Liver (tissue), 9 donors: ENCODE measurements around the gene CABYR. TPM values are rescaled to one million over a fixed set of nuclear protein-coding genes. Genes with fewer than 3 reads are reported as not detected.

Experiments used
- DNase-seq: peaks from one replicate; pipeline ENCODE4 v3.0.0-alpha.2; 2017; ENCODE audit warnings: low spot score
- H3K27ac ChIP-seq, 2 donors: one replicate each; pipeline ENCODE4 v1.7.0; 2013; ENCODE audit warnings: inconsistent platforms in 2 of 2, low read length in 2 of 2, control low read depth in 1 of 2, low read depth in 1 of 2, mild to moderate bottlenecking in 1 of 2
- H3K27me3 ChIP-seq, 4 donors: one replicate each; pipeline versions ENCODE4 v1.6.1 to v1.7.0; 2013; ENCODE audit warnings: low read length in 3 of 4, inconsistent platforms in 1 of 4, mild to moderate bottlenecking in 1 of 4, moderate library complexity in 1 of 4; ENCODE audit not compliant: control insufficient read depth in 4 of 4, insufficient read depth in 4 of 4
- H3K36me3 ChIP-seq, 4 donors: one replicate each; pipeline versions ENCODE4 v1.6.1 to v1.7.0; 2013; ENCODE audit warnings: low read length in 3 of 4, mild to moderate bottlenecking in 3 of 4, low read depth in 1 of 4, moderate library complexity in 1 of 4; ENCODE audit not compliant: control insufficient read depth in 4 of 4, insufficient read depth in 3 of 4
- H3K4me1 ChIP-seq, 4 donors: one replicate each; pipeline versions ENCODE4 v1.6.1 to v1.7.0; 2013; ENCODE audit warnings: low read length in 3 of 4, mild to moderate bottlenecking in 3 of 4, moderate library complexity in 1 of 4; ENCODE audit not compliant: control insufficient read depth in 4 of 4, insufficient read depth in 4 of 4
- H3K4me3 ChIP-seq, 3 donors: one replicate each; pipeline versions ENCODE4 v1.6.1 to v1.7.0; 2013; ENCODE audit warnings: low read length in 3 of 3, control low read depth in 1 of 3, low read depth in 1 of 3, mild to moderate bottlenecking in 1 of 3
- H3K9ac ChIP-seq, 2 donors: one replicate each; pipeline ENCODE4 v1.7.0; 2013; ENCODE audit warnings: low read length in 2 of 2, mild to moderate bottlenecking in 2 of 2, moderate library complexity in 2 of 2, control low read depth in 1 of 2, low read depth in 1 of 2
- H3K9me3 ChIP-seq, 4 donors: one replicate each; pipeline versions ENCODE4 v1.6.1 to v1.7.0; 2013; ENCODE audit warnings: low read length in 3 of 4; ENCODE audit not compliant: control insufficient read depth in 4 of 4
- ATF3 ChIP-seq: IDR thresholded peaks from 2 replicates; pipeline ENCODE4 v1.6.1; 2016; ENCODE audit warnings: antibody characterized with exemption
- CTCF ChIP-seq: fragments of 150-350 bp; IDR thresholded peaks from 2 replicates; pipeline ENCODE4 v1.5.1; 2017; ENCODE audit warnings: improper control_type of control experiment, low read depth, low read length; ENCODE audit not compliant: missing input control
- EGR1 ChIP-seq, 2 donors: IDR thresholded peaks; 2 replicates each; pipeline ENCODE4 v1.6.1; 2016 to 2018; ENCODE audit warnings: antibody characterized with exemption in 2 of 2, low read depth in 2 of 2
- FOXA1 ChIP-seq: IDR thresholded peaks from 2 replicates; pipeline ENCODE4 v1.6.1; 2016; ENCODE audit warnings: antibody characterized with exemption
- GABPA ChIP-seq, 2 donors: IDR thresholded peaks in 1 of 2; conservative IDR thresholded peaks in 1 of 2; 2 replicates each; pipeline ENCODE4 v1.6.1; 2016; ENCODE audit warnings: antibody characterized with exemption in 2 of 2, mild to moderate bottlenecking in 1 of 2, moderate library complexity in 1 of 2
- HNF4A ChIP-seq, 2 donors: conservative IDR thresholded peaks; 2 replicates each; pipeline ENCODE4 v1.6.1; 2016; ENCODE audit warnings: antibody characterized with exemption in 2 of 2, mild to moderate bottlenecking in 2 of 2
- HNF4G ChIP-seq: IDR thresholded peaks from 2 replicates; pipeline ENCODE4 v1.6.1; 2016; ENCODE audit warnings: antibody characterized with exemption
- JUND ChIP-seq, 2 donors: IDR thresholded peaks; 2 replicates each; pipeline ENCODE4 v1.6.1; 2016; ENCODE audit warnings: antibody characterized with exemption in 2 of 2
- MAX ChIP-seq: IDR thresholded peaks from 2 replicates; pipeline ENCODE4 v1.6.1; 2016; ENCODE audit warnings: antibody characterized with exemption
- NR2F2 ChIP-seq: IDR thresholded peaks from 2 replicates; pipeline ENCODE4 v1.6.1; 2016; ENCODE audit warnings: antibody characterized with exemption
- RAD21 ChIP-seq, 2 donors: IDR thresholded peaks; 2 replicates each; pipeline ENCODE4 v1.6.1; 2016; ENCODE audit warnings: antibody characterized with exemption in 2 of 2, mild to moderate bottlenecking in 2 of 2
- REST ChIP-seq: IDR thresholded peaks from 2 replicates; pipeline ENCODE4 v1.6.1; 2016; ENCODE audit warnings: antibody characterized with exemption, mild to moderate bottlenecking
- RXRA ChIP-seq, 2 donors: IDR thresholded peaks; 2 replicates each; pipeline ENCODE4 v1.6.1; 2017 to 2018; ENCODE audit warnings: antibody characterized with exemption in 2 of 2, mild to moderate bottlenecking in 1 of 2
- SP1 ChIP-seq: IDR thresholded peaks from 2 replicates; pipeline ENCODE4 v1.6.1; 2018; ENCODE audit warnings: antibody characterized with exemption, mild to moderate bottlenecking
- TAF1 ChIP-seq: conservative IDR thresholded peaks from 2 replicates; pipeline ENCODE4 v1.6.1; 2016; ENCODE audit warnings: antibody characterized with exemption, mild to moderate bottlenecking
- ZBTB33 ChIP-seq: IDR thresholded peaks from 2 replicates; pipeline ENCODE4 v1.6.1; 2016; ENCODE audit warnings: antibody characterized with exemption
- WGBS: extraction: QIAGEN DNeasy Blood & Tissue Kit; methylation state at CpG from one replicate; pipeline ENCODE4 v1.1.7; 2013; 5-methylcytosine and 5-hydroxymethylcytosine counted together
- polyA plus RNA-seq, 2 donors: library from polyadenylated mRNA; stranded (reverse) in 1 of 2; unstranded in 1 of 2; fragments of 200-250 nt in 1 of 2; fragments of >200 nt in 1 of 2; fragmentation: Nextera tagmentation in 1 of 2; extraction: Ambion mirVana in 1 of 2; gene quantifications; one replicate each; pipeline versions ENCODE4 v1.2.1 to v1.2.3, GENCODE V29; 2013 to 2015
- total RNA-seq, 2 donors: library from RNA; depleted of rRNA; stranded (reverse); fragments of >200 nt; gene quantifications; one replicate each; pipeline ENCODE4 v1.2.3, GENCODE V29; 2014
- donor health status: healthy.
- donor health status: healthy.
- donor health status: healthy.
- donor health status: healthy.
- donor health status: healthy.

CABYR gene
- total and polyA plus RNA-seq, 4 donors: 0.19 to 0.67 (median 0.32) TPM

GRCh38 chr18:24190590-24190989, 51.7 kb downstream of the CABYR start:
- Histone ChIP-seq H3K27ac (no peak overlapping the region), H3K4me3 (no peak overlapping the region), H3K9me3 (no peaks in the 10 kb centered on the region), H3K36me3 (no peaks in the 10 kb centered on the region), H3K9ac (no peak overlapping the region), H3K4me1 (peaks cover 5 to 27% (median 13%) of the 10 kb centered on the region in 4 donors), H3K27me3 (no peaks in the 10 kb centered on the region)
- TF ChIP-seq HNF4G: no peak
- no peak for TF ChIP-seq GABPA (IDR thresholded peaks at IDR 0.05 in 1 of 2, conservative IDR thresholded peaks at IDR 0.05 in 1 of 2)
- no peak for TF ChIP-seq EGR1 (IDR thresholded peaks at IDR 0.05; ENCODE audit: low read depth in 2 of 2)
- no peak for TF ChIP-seq RXRA (IDR thresholded peaks at IDR 0.05)
- TF ChIP-seq FOXA1: no peak
- TF ChIP-seq ZBTB33: no peak
- TF ChIP-seq NR2F2: no peak
- TF ChIP-seq REST: no peak
- TF ChIP-seq CTCF: no peak
- TF ChIP-seq HNF4A (conservative IDR thresholded peaks at IDR 0.05): no peak
- no peak for TF ChIP-seq TAF1
- no peak for TF ChIP-seq SP1
- TF ChIP-seq MAX: no peak
- TF ChIP-seq RAD21 (IDR thresholded peaks at IDR 0.05): no peak
- no peak for DNase-seq
- WGBS: 90% methylated on average over 2 of the region's 2 CpGs

- H3K9me3 ChIP-seq: no peaks in the 10 kb centered on the region
- H3K4me3 ChIP-seq: peak overlapping the region in 1 of 3 donors; percentile 31
- peaks cover 10 to 31% (median 16%) of the 10 kb centered on the region in 4 donors for H3K4me1 ChIP-seq
- no peak for DNase-seq
- WGBS: 63% methylated on average over 9 of the region's 9 CpGs
- H3K27ac ChIP-seq: peak overlapping the region; percentile 90 to 94
- H3K27me3 ChIP-seq: no peaks in the 10 kb centered on the region
- no peaks in the 10 kb centered on the region for H3K36me3 ChIP-seq
- peak overlapping the region in 1 of 2 donors; percentile 54 for H3K9ac ChIP-seq
- TF ChIP-seq EGR1 (IDR thresholded peaks at IDR 0.05; ENCODE audit: low read depth in 2 of 2) (peak in 1 of 2 donors; percentile 65), RXRA (IDR thresholded peaks at IDR 0.05) (peak; percentile 89 to 95), TAF1 (no peak), GABPA (IDR thresholded peaks at IDR 0.05 in 1 of 2, conservative IDR thresholded peaks at IDR 0.05 in 1 of 2) (no peak), NR2F2 (no peak), MAX (peak; percentile 96), ATF3 (peak; percentile 49), CTCF (no peak), RAD21 (IDR thresholded peaks at IDR 0.05) (peak; percentile 37 to 47), ZBTB33 (peak; percentile 78), HNF4A (conservative IDR thresholded peaks at IDR 0.05) (peak; percentile 86 to 92), JUND (IDR thresholded peaks at IDR 0.05) (peak; percentile 77 to 78), SP1 (peak; percentile 77)
Observed at GRCh38 chr18:24195296-24196053, 56.6 kb downstream of the CABYR start.
